Hypothalamus (tissue), 51 donors: ENCODE measurements around the gene PLXNC1.

Source experiments
- DNase-seq, 51 donors: peaks; one replicate each; lab custom pipeline; 2025; lab: John Stamatoyannopoulos, UW

PLXNC1 gene

GRCh38 chr12:94320109-94320508 lies 171.7 kb downstream of the PLXNC1 start:
- no peak for DNase-seq

- DNase-seq = no peak
Measured at GRCh38 chr12:94322346-94322745, 174.0 kb downstream of the PLXNC1 start.

DNA sequence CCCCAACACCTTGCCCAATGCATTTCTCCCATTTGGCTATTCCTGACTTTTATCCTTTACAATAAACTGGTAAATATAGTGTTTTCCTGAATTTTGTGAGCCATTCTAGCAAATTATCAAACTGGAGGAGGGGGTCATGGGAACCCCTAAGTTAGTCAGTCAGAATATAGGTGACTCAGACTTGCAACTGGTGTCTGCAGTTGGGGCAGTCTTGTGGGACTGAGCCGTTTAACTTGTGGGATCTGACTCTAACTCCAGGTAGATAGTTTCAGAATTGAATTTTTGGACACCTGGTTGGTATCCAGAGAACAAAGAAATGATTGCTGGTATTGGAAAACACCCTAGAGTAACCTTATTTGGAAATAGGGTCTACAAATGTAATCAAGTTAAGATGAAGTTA lies 177.9 kb downstream of the PLXNC1 start:
- DNase-seq = no peak

DNA sequence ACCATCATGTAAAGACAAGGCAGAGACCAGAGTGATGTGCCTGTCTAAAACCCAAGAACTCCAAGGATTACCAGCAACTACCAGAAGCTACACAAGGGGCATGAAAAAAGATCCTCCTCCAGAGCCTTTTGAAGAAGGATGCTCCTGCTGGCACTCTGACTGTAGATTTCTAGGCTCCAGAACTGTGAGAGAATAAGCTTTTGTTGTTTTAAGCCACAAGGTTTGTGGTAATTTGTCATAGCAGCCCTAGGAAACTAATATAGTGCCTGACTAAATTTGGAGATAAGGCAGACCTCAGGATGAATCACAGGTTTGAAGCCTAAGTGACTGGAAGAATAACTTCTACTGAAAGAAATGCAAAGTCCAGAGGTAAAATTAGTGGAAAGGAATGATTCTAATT lies 178.3 kb downstream of the PLXNC1 start:
- no peak for DNase-seq

DNA sequence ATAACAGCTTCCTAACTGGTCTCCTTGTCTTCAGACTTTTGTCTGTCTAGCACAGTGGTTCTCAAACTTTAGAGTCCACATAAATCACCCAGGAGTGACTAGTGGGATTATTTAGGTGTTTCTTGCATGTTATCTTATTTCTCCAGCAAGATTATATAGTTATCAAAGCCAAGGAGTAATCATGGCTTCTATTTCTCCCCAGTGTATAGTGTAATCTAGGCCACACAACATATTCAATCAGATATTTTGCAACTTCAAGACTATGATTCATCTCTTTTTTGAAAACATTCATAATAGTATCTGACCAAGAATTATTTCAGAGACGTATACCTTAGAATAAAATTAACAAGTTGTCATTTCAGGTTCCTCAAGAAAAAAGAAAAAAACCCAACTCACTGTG lies 179.4 kb downstream of the PLXNC1 start:
- no peak for DNase-seq

GRCh38 chr12:94329366-94329765 lies 181.0 kb downstream of the PLXNC1 start:
- DNase-seq = no peak

GRCh38 chr12:94333396-94333795 lies 185.0 kb downstream of the PLXNC1 start:
- no peak for DNase-seq

GRCh38 chr12:94336211-94336925 lies 188.0 kb downstream of the PLXNC1 start:
- no peak for DNase-seq

DNA sequence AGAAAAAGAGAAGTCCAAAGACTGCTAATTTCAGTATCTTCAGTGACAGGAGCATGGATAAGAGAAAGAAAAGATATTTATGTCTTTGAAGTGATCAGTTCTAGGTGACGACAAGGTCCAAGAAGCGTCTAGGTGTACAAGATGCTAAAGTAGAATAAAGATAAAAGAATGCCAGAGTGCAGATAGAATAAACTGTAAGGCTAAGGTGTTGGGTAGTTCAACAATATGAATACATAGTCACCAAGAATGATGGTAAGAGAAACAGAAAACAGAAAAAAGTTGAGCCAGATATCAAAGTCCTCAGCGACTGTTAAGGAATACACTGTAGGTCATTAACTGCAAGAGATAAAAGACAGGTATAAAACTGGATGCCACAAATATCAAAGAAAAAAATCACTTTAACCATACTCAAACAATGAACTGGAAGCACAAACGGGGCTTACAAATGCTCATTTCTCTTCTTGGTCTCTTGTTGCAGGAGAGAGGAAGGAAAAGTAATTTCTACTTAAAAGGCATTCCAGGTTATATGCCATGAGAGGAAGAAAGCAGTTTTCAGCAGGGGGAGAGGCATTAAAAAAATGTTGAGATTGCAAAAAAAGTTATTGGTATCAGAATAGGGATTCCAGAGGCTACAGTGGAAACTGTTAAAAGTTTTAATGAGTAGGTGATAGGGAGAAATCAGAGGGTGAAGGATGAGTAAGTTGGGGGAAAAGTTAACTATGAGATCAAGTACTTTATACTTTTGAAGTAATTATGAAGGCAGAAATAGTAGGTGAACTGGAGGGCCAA lies 189.8 kb downstream of the PLXNC1 start:
- DNase-seq = no peak

- DNase-seq = no peak
Measured at GRCh38 chr12:94340573-94340972, 192.2 kb downstream of the PLXNC1 start.

- DNase-seq = no peak
Measured at GRCh38 chr12:94353130-94353529, 204.8 kb downstream of the PLXNC1 start.
